OCI-M1 (cell line): ENCODE measurements around the gene KIF1A.
A peak's percentile ranks its signal among the peaks of the same experiment; 100 is the strongest.

Experiments
- DNase-seq: peaks from one replicate; lab custom pipeline; 2025; lab: John Stamatoyannopoulos, UW

Gene KIF1A, protein sequence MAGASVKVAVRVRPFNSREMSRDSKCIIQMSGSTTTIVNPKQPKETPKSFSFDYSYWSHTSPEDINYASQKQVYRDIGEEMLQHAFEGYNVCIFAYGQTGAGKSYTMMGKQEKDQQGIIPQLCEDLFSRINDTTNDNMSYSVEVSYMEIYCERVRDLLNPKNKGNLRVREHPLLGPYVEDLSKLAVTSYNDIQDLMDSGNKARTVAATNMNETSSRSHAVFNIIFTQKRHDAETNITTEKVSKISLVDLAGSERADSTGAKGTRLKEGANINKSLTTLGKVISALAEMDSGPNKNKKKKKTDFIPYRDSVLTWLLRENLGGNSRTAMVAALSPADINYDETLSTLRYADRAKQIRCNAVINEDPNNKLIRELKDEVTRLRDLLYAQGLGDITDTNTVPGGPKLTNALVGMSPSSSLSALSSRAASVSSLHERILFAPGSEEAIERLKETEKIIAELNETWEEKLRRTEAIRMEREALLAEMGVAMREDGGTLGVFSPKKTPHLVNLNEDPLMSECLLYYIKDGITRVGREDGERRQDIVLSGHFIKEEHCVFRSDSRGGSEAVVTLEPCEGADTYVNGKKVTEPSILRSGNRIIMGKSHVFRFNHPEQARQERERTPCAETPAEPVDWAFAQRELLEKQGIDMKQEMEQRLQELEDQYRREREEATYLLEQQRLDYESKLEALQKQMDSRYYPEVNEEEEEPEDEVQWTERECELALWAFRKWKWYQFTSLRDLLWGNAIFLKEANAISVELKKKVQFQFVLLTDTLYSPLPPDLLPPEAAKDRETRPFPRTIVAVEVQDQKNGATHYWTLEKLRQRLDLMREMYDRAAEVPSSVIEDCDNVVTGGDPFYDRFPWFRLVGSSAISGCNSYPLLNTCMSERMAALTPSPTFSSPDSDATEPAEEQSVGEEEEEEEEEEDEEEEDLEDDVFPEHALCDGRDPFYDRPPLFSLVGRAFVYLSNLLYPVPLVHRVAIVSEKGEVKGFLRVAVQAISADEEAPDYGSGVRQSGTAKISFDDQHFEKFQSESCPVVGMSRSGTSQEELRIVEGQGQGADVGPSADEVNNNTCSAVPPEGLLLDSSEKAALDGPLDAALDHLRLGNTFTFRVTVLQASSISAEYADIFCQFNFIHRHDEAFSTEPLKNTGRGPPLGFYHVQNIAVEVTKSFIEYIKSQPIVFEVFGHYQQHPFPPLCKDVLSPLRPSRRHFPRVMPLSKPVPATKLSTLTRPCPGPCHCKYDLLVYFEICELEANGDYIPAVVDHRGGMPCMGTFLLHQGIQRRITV (N-terminal part only)

GRCh38 chr2:240819858-240820606, at the start of gene KIF1A:
TSS of gene KIF1A (minus strand) at chr2:240820219. CDS start at chr2:240797752, 22,467 bp downstream.
- DNase-seq, result no peak

GRCh38 chr2:240869109-240869955, 49.3 kb upstream of the KIF1A start:
- DNase-seq, result no peak

DNA sequence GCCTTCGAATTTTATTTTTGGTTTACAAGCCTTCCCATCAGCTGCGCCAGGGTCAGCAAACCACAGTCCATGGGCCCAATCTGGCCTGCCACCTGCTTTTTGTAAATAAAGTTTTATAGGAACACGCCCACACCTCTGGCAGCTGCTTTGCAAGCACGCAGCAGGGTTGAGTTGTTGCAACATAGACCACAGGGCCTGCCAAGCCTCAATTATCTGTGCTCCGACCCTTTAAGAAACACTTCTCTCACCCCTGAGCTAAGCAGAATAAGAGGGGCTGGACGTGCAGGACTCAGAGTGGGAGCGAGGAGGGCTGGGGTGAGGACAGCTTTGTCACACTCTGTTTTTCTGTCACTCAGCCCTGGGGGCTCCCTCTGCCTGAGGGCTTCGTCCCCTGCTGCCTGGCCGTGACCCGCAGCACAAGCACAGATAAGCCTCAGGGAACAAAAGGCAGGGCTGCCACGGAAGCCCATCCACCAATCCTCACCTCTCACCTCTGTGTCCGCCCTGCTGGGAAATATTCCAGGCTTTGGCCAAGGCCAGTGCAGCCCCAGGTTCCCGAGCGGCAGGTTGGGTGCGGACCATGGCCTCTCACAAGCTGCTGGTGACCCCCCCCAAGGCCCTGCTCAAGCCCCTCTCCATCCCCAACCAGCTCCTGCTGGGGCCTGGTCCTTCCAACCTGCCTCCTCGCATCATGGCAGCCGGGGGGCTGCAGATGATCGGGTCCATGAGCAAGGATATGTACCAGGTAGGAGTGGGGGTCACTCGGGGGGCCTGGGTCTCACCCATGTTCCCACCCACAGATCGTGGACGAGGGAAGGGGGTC, 48.5 kb upstream of the KIF1A start, which contains the start of gene AGXT:
Gene AGXT, plus strand, starts transcription at position 539 of the 823 bp plus-strand sequence. Its CDS starts 42 bp downstream, at position 581.
- DNase-seq, result peak; percentile 11

GRCh38 chr2:240865391-240865790, 45.4 kb upstream of the KIF1A start:
- no peak for DNase-seq

GRCh38 chr2:240864475-240864874, 44.5 kb upstream of the KIF1A start:
- DNase-seq, result no peak

DNA sequence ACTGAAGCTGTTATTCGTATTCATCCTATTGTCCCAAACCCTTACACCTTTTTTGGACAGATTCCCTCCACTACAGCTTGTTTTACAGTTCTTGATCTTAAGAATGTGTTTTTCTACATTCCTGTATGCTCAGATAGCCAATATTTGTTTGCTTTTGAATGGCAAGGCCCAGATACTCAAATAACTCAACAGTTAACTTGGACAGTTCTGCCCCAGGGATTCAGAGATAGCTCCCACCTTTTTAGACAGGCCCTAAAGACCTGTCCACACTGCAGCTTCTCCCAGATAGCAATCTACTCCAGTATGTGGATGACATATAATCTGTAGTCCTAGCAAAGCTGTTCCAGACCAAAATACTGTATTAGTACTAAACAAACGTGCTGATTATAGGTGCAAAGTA, 41.5 kb upstream of the KIF1A start:
- peak; percentile 3 for DNase-seq

DNA sequence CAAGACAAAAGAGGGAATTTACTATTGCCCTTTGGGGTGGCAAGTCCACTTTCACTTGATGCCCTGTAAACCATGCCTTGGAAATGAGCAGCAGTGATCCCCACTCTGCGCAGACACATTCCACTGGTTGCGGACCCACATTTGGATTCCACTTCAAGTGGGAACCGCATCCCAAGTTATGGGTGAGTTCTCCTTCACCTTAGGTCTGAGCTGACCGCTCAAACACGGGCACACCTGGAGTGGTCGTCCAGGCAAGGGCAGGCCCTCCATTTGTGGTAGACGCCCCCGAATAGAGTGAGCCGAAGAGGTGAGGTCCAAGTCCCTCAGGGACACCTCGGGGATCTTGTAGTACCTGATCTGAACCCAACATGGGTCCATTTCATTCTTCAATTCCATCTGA, 38.9 kb upstream of the KIF1A start:
- no peak for DNase-seq

DNA sequence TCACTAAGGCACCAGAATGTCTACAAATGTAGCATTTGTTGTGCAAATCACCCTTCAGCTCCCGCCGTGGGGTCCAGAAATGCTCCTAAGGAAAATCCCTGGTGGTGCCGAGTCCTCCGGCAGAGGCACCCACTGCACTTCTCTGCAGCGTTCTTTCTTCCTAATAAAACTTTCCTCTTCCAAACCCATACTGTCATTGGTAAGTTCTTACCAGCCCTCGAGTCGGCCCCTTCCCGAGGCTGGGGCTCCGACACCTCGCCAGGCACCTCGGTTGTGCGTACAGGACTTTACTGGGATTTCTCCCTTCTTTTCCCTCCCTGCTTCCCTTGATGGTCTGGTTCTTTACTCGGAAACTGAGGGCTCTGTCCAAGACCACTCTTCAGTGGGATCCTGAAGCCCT, 38.3 kb upstream of the KIF1A start:
- no peak for DNase-seq

GRCh38 chr2:240857039-240858008, 37.3 kb upstream of the KIF1A start:
- no peak for DNase-seq

- DNase-seq, result no peak
Measured at GRCh38 chr2:240856151-240856980, 36.3 kb upstream of the KIF1A start.

GRCh38 chr2:240855670-240856069, 35.7 kb upstream of the KIF1A start:
- DNase-seq, result no peak

GRCh38 chr2:240852671-240853314, 32.8 kb upstream of the KIF1A start:
- no peak for DNase-seq

- DNase-seq, result peak; percentile 84
Measured at GRCh38 chr2:240851078-240851991, 31.3 kb upstream of the KIF1A start.

DNA sequence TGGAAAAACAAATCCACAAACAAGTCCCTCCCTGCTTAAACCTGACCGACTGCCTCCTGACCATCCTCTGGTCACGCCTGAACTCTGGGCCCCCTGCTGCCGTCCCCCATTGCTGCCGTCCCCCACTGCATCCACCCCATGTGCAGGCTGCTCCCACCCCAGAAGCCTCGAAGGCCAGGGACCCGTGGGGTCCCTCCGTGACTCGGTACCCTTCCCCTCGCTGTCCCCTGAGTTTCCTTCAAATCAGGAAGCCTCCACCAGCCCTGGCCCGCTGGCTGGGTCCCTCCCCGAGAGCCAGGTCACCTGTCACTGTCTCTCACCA, 30.7 kb upstream of the KIF1A start:
- no peak for DNase-seq

DNA sequence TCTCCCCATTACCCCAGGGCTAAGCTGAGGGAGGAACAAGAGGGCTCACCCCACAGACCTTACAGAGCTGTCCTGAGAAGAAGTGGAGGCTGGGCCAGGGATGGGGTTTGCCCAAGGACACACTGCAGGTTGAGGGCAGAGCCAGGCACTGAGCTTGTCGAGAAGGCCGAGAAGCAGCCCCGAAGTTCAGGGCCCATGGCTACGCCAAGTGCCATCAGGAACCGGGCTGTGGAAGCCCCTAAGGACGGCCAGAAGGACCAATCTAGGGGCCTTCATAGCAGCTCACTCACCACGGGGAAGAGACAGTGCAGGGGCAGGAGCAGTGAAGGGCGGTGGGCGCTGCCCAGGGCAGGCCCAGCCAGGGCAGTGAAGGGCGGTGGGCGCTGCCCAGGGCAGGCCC, 30.0 kb upstream of the KIF1A start:
- no peak for DNase-seq
